Midbrain (tissue), 1 donor: ENCODE measurements around the gene WFDC1.
"Not testable (repeated sequence)": the region's sequence is repeated elsewhere in the genome, so short reads cannot be mapped to it uniquely, and the experiment has no call there.

ENCODE experiments used
- DNase-seq: peaks from one replicate; lab custom pipeline; 2025; lab: John Stamatoyannopoulos, UW

WFDC1 gene

GRCh38 chr16:84327926-84328505, 33.3 kb downstream of the WFDC1 start:
- DNase-seq, result no peak

DNA sequence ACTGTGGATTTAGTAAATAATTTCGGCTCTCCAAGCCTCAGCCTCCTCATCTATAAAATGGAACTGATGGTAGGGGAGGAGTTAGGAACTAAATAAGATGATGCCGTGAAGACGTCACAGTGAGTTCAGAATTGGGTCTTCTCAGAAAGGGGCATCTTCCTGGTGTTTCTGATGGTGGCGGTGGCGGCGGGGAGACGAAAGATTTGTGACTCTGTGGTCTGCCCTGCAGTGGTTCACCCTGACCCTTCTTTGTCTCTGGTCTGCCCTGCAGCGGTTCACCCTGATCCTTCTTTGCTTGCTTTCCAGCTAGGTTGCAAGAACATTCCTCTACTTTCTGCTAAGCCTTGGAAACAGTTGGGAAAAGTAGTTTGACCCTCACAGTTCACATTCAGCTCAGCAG, 34.3 kb downstream of the WFDC1 start:
- DNase-seq, result no peak

GRCh38 chr16:84329843-84330684, 35.4 kb downstream of the WFDC1 start:
- no peak for DNase-seq

DNA sequence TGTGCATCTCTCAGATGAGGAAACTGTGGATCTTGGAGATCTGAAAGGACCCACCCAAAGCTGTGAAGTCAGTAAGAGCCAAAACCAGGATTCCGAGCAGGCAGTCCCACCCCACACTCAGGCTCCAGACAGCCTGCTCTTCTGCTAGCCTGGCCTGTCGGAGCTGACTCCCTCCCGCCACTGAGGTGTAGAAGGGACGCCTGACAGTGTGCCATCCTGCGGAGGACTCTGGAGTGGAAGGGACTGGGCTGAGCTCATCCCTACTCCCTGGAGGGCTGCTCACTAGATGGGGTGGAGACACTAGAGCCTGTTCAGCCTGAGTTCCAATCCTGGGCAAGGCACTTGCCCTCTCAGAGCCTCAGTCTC, 36.0 kb downstream of the WFDC1 start:
- DNase-seq, result no peak

GRCh38 chr16:84331998-84332780, 37.5 kb downstream of the WFDC1 start:
- DNase-seq, result no peak

DNA sequence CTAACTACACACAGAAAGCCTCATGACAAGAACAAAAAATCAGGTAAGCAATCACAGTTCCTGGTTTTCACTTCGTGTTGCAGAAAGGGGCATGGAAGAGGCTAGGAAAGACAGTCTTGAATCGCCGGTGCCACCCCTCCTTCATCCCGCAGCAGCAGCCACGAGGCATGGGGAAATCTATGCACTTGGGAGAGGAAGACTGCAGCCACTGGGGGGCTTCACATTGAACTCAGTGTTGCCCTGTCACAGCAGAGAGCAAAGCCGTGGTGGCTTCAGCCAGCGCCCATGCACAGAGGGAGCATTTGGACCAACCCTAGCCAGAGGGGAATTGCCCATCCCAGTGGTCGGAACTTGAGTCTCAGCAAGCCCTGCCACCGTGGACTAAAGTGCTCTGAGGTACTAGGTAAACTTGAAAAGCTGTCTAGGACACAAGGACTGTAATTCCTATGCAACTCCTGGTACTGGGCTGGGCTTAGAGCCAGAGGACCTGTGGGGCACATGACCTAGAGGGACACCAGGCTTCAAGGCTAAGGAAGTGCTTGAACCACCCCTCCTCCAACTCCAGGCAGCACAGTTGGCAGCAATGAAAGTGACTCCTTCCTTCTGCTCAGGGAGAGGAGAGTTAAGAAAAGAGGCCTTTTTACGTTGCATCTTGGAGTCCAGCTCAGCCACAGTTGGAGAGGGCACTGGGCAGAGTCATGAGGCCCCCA, 38.5 kb downstream of the WFDC1 start:
- no peak for DNase-seq

GRCh38 chr16:84334058-84334457, 39.4 kb downstream of the WFDC1 start:
- no peak for DNase-seq

- no peak for DNase-seq
Observed at GRCh38 chr16:84334482-84334881, 39.8 kb downstream of the WFDC1 start.

DNA sequence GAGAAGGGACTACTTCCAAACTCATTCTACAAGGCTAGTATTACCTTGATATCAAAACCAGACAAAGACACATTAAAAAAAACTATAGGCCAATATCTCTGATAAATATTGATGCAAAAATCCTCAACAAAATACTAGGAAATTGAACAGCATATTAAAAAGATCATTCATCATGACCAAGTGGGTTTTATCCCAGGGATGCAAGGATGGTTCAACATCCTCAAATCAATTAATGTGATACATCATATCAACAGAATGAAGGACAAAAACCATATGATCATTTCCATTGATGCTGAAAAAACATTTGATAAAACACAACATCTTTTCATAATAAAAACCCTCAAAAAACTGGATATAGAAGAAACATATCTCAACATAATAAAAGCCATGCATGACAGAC, 42.6 kb downstream of the WFDC1 start:
- not testable (repeated sequence) for DNase-seq

DNA sequence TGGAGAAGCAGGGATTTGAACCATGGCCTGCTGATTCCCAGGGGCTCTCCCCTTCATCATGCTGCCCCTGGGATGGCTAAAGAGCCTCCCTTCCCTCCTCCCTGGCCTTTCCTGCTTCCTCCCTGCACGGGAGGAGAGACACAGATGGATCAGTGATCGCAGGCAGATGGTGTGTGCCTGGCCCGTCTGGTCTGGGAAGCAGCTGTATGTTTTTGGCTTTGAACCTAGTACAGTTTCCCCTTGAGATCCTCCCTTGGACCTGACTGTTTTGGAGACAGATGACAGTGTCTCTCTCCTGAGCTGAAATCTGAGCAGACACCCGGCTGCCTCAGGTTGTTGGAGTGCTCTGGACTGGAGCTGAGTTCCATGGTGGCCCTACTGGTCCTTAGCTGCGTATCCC, 44.6 kb downstream of the WFDC1 start:
- no peak for DNase-seq

- DNase-seq, result no peak
Observed at GRCh38 chr16:84339766-84340165, 45.1 kb downstream of the WFDC1 start.

DNA sequence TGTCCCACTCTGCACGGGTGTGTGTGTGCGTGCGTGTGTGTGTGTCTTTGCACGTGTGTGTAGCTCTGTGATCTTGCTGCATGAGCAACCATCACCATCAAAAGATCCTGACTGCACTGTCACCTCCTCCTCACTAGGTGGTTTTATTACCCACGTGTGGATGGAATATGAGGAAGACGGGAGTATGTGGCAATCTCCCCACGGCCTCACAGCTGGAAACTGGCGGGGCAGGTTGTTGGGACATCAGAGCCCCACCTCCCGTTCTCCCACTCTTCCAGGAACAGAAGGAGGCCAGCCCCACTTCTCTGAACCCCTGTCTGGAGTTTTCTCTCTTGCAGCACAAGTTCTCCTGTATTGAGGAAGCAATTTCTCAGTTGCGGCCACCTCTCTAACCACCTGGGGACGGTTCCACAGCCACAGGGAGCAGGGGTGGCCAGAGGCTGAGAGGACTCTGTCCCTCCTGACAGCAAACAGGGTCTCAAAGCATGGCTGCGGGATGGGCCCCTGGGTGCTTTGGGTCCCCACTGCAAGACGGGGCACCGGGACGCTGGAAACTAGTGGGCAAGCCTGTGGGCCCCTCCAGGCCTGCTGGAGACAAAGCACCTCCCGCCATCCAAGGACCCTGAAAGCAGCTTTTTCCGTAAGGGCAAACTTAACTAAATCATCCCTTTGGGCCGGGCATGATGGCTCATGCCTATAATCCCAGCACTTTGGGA, 45.8 kb downstream of the WFDC1 start:
- DNase-seq, result no peak

- no peak for DNase-seq
Observed at GRCh38 chr16:84341528-84342295, 47.0 kb downstream of the WFDC1 start.

GRCh38 chr16:84343800-84344199, 49.1 kb downstream of the WFDC1 start:
- DNase-seq, result not testable (repeated sequence)

DNA sequence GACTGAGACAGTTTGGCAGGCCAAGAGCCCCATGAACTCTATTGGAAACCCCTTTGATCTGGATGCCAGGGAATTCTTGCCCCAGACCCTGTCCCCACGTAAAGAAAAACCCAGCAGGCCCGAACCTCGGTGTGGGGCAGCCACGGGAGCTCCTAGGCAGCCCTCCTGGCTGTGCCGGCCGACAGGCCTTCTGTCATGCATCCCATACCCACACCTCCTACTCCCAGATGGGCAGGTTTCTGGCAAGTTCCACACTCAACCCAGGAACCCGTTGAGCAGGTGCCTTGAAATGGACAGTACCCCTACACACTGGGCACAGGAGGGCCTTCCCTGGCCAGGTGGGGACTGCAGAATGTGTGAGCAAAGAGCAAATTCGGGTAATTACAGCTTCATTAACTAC, 50.1 kb downstream of the WFDC1 start:
- DNase-seq, result no peak

DNA sequence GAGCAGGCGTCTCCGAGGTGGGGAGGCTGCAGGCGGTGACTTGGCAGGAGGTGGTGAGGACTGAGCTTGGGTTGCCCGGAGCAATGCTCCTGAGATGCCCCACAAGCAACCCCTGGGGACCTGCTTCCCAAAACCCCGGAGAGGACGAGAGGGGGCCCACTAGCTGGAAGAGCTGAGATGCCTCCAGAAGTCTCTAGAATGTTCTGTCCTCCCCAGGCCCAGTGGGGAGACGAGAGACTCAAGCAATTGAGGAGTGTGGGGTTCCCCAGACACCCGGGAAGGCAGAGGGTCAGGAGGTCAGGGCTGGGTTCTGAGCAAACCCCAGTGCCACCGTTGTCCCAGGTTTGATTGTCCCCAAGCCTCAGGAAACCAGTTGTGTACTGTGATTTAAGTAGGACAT, 52.5 kb downstream of the WFDC1 start:
- no peak for DNase-seq

DNA sequence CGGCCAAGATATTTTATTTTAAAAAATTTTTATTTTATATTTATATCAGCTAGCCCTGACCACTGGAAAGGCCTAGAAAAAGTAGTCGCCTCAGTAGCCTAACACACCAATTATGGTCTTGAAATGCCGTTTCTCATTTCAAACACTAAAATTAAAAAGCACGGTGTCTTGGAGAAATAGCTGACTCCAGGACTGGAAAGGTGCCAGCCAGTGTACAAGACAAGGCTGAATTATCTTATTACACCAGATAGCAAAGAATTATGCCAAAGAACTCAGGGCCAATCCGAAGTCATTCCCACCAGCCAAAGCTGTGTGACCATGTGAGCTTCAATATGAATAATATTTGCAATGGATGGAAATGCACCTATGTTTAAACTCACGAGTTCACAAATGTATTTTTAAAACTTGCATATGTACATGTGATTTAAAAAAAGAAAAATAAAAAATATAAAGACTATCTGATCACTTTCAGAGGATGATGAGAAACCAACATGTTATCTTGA, 53.8 kb downstream of the WFDC1 start:
- DNase-seq, result no peak

DNA sequence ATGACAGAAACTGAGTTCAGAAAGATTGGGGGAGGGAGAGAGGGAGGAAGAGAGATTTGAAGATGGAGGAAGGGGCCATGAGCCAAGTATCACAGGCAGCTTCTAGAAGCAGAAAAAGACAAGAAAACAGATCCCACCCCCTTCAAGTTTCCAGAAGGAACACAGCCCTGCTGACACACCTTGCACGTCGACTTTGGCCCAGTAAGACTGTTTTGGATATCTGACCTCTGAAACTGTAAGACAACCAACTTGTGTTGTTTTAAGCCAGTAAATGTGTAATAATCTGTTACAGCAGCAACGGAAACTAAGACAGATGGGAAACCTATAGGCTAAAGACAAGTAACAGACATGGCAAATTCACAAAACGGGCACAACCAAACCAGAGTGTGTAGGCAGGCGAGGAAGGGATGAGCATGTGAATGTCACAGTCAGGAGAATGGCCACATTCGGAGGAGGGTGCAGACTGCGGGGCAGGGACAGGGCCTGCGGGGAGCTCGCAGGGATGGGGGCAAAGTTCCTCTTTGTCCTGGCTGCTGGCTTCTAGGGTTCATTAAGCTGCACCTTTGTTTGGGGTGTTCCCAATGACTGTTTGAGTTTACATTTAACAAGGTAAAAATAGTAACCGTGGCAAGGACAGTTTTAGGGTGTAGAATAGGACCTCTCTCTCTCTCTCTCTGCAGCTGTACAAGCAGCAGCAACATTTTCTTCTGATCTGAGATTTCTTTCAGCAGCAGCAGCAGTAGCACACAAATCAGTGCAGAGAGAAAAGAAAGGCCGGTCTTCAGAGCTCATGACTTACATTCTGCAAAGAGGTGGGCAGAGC, 55.4 kb downstream of the WFDC1 start:
- no peak for DNase-seq

DNA sequence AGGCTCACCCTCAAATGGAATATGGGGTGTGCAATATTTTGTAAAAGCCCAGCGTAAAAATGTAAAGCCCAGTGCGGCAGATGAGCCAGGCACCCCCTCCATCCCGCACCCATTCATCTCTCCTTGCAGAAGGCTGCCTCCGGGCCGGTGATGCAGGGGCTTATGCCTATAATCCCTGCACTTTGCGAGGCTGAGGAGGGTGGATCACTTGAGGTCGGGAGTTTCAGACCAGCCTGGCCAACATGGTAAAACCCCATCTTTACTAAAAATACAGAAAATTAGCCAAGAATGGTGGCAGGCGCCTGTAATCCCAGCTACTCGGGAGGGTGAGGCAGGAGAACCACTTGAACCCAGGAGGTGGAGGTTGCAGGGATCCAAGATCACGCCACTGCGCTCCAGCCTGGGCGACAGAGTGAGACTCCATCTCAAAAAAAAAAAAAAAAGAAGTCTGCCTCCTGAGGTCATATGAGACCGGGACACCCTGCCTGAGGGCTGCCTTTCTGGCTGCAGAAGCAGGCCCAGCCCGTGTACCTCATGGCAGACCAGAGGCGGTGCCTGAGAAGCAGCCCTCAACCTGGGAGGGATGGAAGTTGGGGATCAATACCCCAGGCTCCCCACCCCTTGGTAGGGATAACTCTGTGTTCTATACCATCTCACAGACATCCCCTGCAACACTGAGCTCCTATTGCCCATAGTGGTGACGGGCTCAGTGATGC, 56.2 kb downstream of the WFDC1 start:
- DNase-seq, result no peak
